Esophagus squamous epithelium (tissue), 5 donors: ENCODE data around the gene PAK4. TPM values are rescaled to one million over a fixed set of nuclear protein-coding genes. Genes with fewer than 3 reads are reported as not detected.

Experiments used
- DNase-seq: peaks from one replicate; lab custom pipeline; 2025; lab: John Stamatoyannopoulos, UW
- H3K27ac ChIP-seq, 4 donors: fragments of 200-600 bp; sonication (generic); one replicate each; pipeline ENCODE4 v1.5.1; 2016 to 2019; ENCODE audit warnings: mild to moderate bottlenecking in 1 of 4
- H3K27me3 ChIP-seq, 4 donors: fragments of 200-600 bp; sonication (generic); 1 replicate in 3 of 4; 2 replicates in 1 of 4; pipeline versions ENCODE4 v1.5.1 to v1.6.0; 2017 to 2021; ENCODE audit warnings: antibody characterized with exemption in 1 of 4
- H3K36me3 ChIP-seq, 3 donors: fragments of 200-600 bp; sonication (generic); one replicate each; pipeline ENCODE4 v1.5.1; 2016 to 2019
- H3K4me1 ChIP-seq, 3 donors: fragments of 200-600 bp; sonication (generic); one replicate each; pipeline ENCODE4 v1.5.1; 2017 to 2019
- H3K4me3 ChIP-seq, 4 donors: fragments of 200-600 bp; sonication (generic); 1 replicate in 3 of 4; 2 replicates in 1 of 4; pipeline ENCODE4 v1.5.1; 2016 to 2019; ENCODE audit warnings: mild to moderate bottlenecking in 2 of 4, moderate library complexity in 1 of 4
- H3K9me3 ChIP-seq, 3 donors: fragments of 200-600 bp; sonication (generic); one replicate each; pipeline ENCODE4 v1.5.1; 2016 to 2019
- CTCF ChIP-seq, 6 experiments: fragments of 450-650 bp in 4 of 6; fragments of 200-600 bp in 2 of 6; sonication (generic) in 2 of 6; IDR thresholded peaks; one replicate each; pipeline ENCODE4 v1.5.1; 2016 to 2019; ENCODE audit warnings: antibody characterized with exemption in 6 of 6, mild to moderate bottlenecking in 4 of 6, moderate library complexity in 4 of 6
- POLR2A ChIP-seq, 4 donors: fragments of 450-650 bp; IDR thresholded peaks; one replicate each; pipeline ENCODE4 v1.6.1; 2017; ENCODE audit warnings: antibody characterized with exemption in 4 of 4, mild to moderate bottlenecking in 4 of 4, moderate library complexity in 3 of 4
- WGBS, 2 donors: methylation state at CpG; one replicate each; pipeline ENCODE4 v1.1.5; 2018; 5-methylcytosine and 5-hydroxymethylcytosine counted together
- intact Hi-C: fragments of 100-400 bp; cut with DNase I; formaldehyde crosslinking; loops from one replicate; pipeline ENCODE4 v1.15.0; 2022
- total RNA-seq, 4 donors: library from RNA; depleted of rRNA; stranded (reverse); fragments of >200 nt; gene quantifications; one replicate each; pipeline ENCODE4 v1.1.0, GENCODE V29; 2016
- donor health status: DM: yes; HTN: yes; CAD: no.

The PAK4 gene
- total RNA-seq, 4 donors from 2014 or later: 12.2 to 40.1 (median 18.3) TPM

DNA sequence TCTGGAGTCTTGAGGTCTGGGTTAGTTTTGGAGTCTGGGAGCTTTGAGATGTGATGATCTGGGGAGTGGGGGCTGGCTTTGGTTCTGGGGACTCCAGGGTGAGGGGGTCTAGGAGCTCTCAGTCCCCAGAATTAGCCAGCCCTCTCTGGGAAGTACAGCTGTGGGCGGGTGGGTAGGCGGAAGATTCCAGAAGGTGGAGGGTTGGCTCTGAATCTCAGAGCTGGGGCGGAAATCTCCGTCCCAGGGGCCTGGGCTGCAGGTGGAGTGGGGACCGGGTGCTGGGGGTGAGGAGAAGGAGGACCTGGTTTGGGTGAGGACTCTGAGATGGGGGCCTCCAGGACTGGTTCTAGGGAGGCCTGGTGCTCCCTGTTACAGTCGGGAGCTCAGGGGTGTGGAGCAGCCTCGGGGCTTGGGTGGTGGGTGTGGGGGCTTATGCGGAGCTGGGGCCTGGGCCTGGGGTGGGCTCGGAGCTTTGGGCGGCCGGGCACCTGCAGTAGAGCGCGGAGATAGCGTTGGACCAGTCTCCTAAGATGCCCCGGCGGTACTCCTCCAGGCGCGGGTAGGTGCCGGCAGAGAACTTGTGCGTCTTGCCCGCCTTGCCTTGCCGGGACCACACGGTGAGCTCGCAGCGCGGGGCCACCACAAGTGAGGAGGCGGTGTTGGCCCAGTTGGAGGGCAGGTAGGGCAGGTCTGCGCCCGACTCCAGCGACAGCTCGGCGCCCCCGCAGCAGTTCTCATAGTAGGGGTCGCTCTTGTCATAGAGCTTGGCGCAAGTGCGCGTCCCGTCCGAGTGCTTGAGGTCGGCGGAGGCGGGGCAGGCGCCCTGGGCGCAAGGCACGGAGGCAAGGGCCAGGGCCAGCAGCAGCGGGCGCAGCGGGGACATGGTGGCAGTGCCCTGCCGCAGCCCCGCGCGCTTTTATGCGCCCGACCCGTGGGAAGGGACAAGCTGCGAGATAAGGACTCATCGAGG lies 78.1 kb downstream of the PAK4 start, which contains the start of gene SYCN:
Gene SYCN (minus strand): TSS at position 892 of the 970 bp plus-strand sequence. CDS start 9 bp downstream, at position 883.
- intact Hi-C loops: no loop called here
- H3K4me3 ChIP-seq: no peak within 1 kb of the TSS
- H3K4me1 ChIP-seq: peaks cover 0 to 10% (median 0%) of the 10 kb centered on the region in 3 donors
- H3K27ac ChIP-seq: no peak within 1 kb of the TSS
- no peaks in the 10 kb centered on the region for H3K9me3 ChIP-seq
- 35 to 52% methylated on average over 6 to 11 of the region's 57 CpGs for WGBS, 2 donors
- no peak for DNase-seq
- no peak for TF ChIP-seq POLR2A (IDR thresholded peaks at IDR 0.05)
- peaks cover 0 to 8% (median 0%) of the 10 kb centered on the region in 3 donors for H3K36me3 ChIP-seq
- H3K27me3 ChIP-seq: peaks cover 3 to 78% (median 12%) of the 10 kb centered on the region in 4 donors

GRCh38 chr19:39205449-39205764 lies 79.8 kb downstream of the PAK4 start:
- no peak for DNase-seq
- Histone ChIP-seq H3K4me1 (peaks cover 0 to 4% (median 0%) of the 10 kb centered on the region in 3 donors), H3K9me3 (no peaks in the 10 kb centered on the region), H3K4me3 (no peak overlapping the region), H3K36me3 (peaks cover 0 to 2% (median 0%) of the 10 kb centered on the region in 3 donors), H3K27ac (no peak overlapping the region), H3K27me3 (peaks cover 3 to 62% (median 12%) of the 10 kb centered on the region in 4 donors)
- TF ChIP-seq CTCF (IDR thresholded peaks at IDR 0.05) (no peak), POLR2A (IDR thresholded peaks at IDR 0.05) (no peak)
- WGBS, 2 donors: 86 to 90% methylated on average over 3 of the region's 3 CpGs
- intact Hi-C loops: no loop called here

DNA sequence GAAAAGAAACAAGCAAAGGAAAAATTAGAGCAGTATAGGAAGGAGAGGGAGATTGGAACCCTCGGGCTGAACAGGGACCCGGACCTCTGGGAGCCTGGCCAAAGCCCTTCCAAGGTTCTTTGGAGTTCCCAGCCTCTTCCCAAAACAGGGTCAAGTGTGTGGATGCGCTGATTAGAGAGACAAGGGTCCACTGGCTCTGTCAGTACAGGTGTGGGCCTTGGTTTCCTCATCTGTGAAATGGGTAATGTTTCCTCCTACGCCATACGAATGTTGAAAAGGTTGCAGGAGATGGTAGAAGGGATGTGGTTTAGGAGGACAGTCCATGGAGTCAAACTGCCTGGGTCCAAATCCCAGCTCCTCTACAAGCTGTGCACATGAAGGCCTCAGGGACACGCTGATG lies 80.5 kb downstream of the PAK4 start:
- intact Hi-C loops: no loop called here

DNA sequence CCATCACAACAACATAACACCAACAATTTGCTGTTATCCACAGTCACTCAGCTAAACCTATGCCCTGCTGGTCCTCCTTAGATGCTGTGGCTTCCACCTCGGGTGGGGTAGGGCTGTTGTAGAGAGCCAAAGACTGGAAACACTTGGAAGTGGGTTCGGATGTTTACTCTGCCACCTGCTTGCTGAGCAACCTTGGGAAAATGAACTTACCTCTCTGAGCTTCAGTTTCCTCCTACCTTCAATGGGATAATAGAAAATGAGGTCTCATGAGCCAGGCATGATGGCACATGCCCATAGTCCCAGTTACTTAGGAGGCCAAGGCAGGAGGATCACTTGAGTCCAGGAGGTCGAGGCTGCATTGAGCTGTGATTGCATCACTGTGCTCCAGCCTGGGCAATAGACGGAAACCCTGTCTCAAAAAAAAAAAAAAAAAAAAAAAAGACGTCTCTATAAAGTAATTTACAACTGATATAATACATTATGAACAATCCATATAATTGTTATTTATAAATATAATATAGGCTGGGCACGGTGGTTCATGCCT lies 81.8 kb downstream of the PAK4 start:
- Histone ChIP-seq H3K27ac (no peak overlapping the region), H3K27me3 (peaks cover 3 to 42% (median 12%) of the 10 kb centered on the region in 4 donors), H3K4me1 (peaks cover 0 to 4% (median 0%) of the 10 kb centered on the region in 3 donors), H3K9me3 (no peaks in the 10 kb centered on the region), H3K36me3 (no peaks in the 10 kb centered on the region), H3K4me3 (no peak overlapping the region)
- intact Hi-C loops: no loop called here
- 57 to 67% methylated on average over 6 of the region's 6 CpGs for WGBS, 2 donors
- TF ChIP-seq CTCF (IDR thresholded peaks at IDR 0.05): no peak
- TF ChIP-seq POLR2A (IDR thresholded peaks at IDR 0.05): no peak
- DNase-seq: no peak

More for the DNA sequence above, 80.5 kb downstream of the PAK4 start:
- no peak for DNase-seq
- Histone ChIP-seq H3K4me3 (no peak overlapping the region), H3K9me3 (no peaks in the 10 kb centered on the region), H3K4me1 (peaks cover 0 to 4% (median 0%) of the 10 kb centered on the region in 3 donors), H3K27ac (no peak overlapping the region), H3K36me3 (no peaks in the 10 kb centered on the region), H3K27me3 (peaks cover 3 to 55% (median 12%) of the 10 kb centered on the region in 4 donors)
- WGBS, 2 donors: 82 to 85% methylated on average over 5 to 6 of the region's 6 CpGs
- no peak for TF ChIP-seq CTCF (IDR thresholded peaks at IDR 0.05)
- no peak for TF ChIP-seq POLR2A (IDR thresholded peaks at IDR 0.05)

GRCh38 chr19:39208175-39208795 lies 82.7 kb downstream of the PAK4 start:
- intact Hi-C loops: no loop called here
- Histone ChIP-seq H3K9me3 (no peaks in the 10 kb centered on the region), H3K36me3 (no peaks in the 10 kb centered on the region), H3K27me3 (peaks cover 0 to 33% (median 5%) of the 10 kb centered on the region in 4 donors), H3K27ac (no peak overlapping the region), H3K4me3 (no peak overlapping the region), H3K4me1 (peaks cover 0 to 4% (median 0%) of the 10 kb centered on the region in 3 donors)
- WGBS, 2 donors: 65 to 94% methylated on average over 3 to 4 of the region's 9 CpGs
- TF ChIP-seq CTCF (IDR thresholded peaks at IDR 0.05) (no peak), POLR2A (IDR thresholded peaks at IDR 0.05) (no peak)
- no peak for DNase-seq
